WTC11 (cell line): ENCODE results near the gene DLG1.

Experiments
- CBFB ChIP-seq: sonication (generic); formaldehyde crosslinking; IDR thresholded peaks from 2 replicates; pipeline ENCODE4 v1.8.1; 2022; ENCODE audit warnings: mild to moderate bottlenecking, low read depth, missing genetic modification reagents
- CREB1 ChIP-seq: sonication (generic); formaldehyde crosslinking; IDR thresholded peaks from 2 replicates; pipeline ENCODE4 v1.8.0; 2023; ENCODE audit warnings: mild to moderate bottlenecking, missing genetic modification reagents
- CTCF ChIP-seq: fragments of 200-600 bp; IDR thresholded peaks from 2 replicates; pipeline ENCODE4 v1.8.0; 2022; ENCODE audit warnings: antibody characterized with exemption
- NR2C2 ChIP-seq: sonication (generic); formaldehyde crosslinking; IDR thresholded peaks from 2 replicates; pipeline ENCODE4 v1.8.0; 2022; ENCODE audit warnings: mild to moderate bottlenecking, missing genetic modification reagents
- SP1 ChIP-seq: sonication (generic); formaldehyde crosslinking; conservative IDR thresholded peaks from 2 replicates; pipeline ENCODE4 v1.8.1; 2022; ENCODE audit warnings: missing genetic modification reagents
- TCF7 ChIP-seq: sonication (generic); formaldehyde crosslinking; IDR thresholded peaks from 2 replicates; pipeline ENCODE4 v1.8.0; 2022; ENCODE audit warnings: mild to moderate bottlenecking, low read depth, missing genetic modification reagents, moderate library complexity

- TF ChIP-seq NR2C2 (no peak), CBFB (CRISPR knock-in tag) (no peak), CTCF (no peak), SP1 (CRISPR knock-in tag) (no peak), TCF7 (CRISPR knock-in tag) (no peak), CREB1 (CRISPR knock-in tag) (no peak)
These were observed 53.7 kb downstream of the DLG1 start for GRCh38 chr3:197244751-197245150.
